GM06990 (cell line): Measurements from ENCODE around the gene DCAF15.

Source experiments
- DNase-seq: peaks from one replicate; pipeline ENCODE4 v3.0.0-alpha.2; 2011; ENCODE audit not compliant: insufficient read length; ENCODE audit errors: extremely low read depth
- H3K27me3 ChIP-seq: replicated peaks from 2 replicates; pipeline ENCODE4 v1.6.0; 2011; ENCODE audit warnings: low read length; ENCODE audit not compliant: control insufficient read depth, insufficient read depth
- H3K36me3 ChIP-seq: 2 replicates; pipeline ENCODE4 v1.5.1; 2011; ENCODE audit warnings: low read length; ENCODE audit not compliant: control insufficient read depth, insufficient read depth
- H3K4me3 ChIP-seq: replicated peaks from 2 replicates; pipeline ENCODE4 v1.5.1; 2011; ENCODE audit warnings: low read depth, mild to moderate bottlenecking, control low read depth, low read length
- CTCF ChIP-seq: IDR thresholded peaks from 2 replicates; pipeline ENCODE4 v1.5.1; 2011; ENCODE audit warnings: low read length, control low read depth, mild to moderate bottlenecking, inconsistent platforms; ENCODE audit not compliant: insufficient read depth, poor library complexity, severe bottlenecking

Gene DCAF15

GRCh38 chr19:13926715-13927114, 25.6 kb upstream of the DCAF15 start:
- Histone ChIP-seq H3K4me3 (no peak overlapping the region), H3K36me3 (peaks cover 17% of the 10 kb centered on the region), H3K27me3 (no peaks in the 10 kb centered on the region)
- no peak for DNase-seq
- no peak for TF ChIP-seq CTCF

- Histone ChIP-seq H3K36me3 (peaks cover 11% of the 10 kb centered on the region), H3K4me3 (no peak overlapping the region), H3K27me3 (no peaks in the 10 kb centered on the region)
- no peak for TF ChIP-seq CTCF
- no peak for DNase-seq
These were observed 23.0 kb upstream of the DCAF15 start for GRCh38 chr19:13929340-13929739.

GRCh38 chr19:13929956-13930355, 22.4 kb upstream of the DCAF15 start:
- H3K36me3 ChIP-seq = peaks cover 9% of the 10 kb centered on the region
- no peaks in the 10 kb centered on the region; the same call in 1 of the 2 replicates for H3K27me3 ChIP-seq
- no peak overlapping the region for H3K4me3 ChIP-seq
- no peak for TF ChIP-seq CTCF
- DNase-seq = no peak

GRCh38 chr19:13930402-13930801, 21.9 kb upstream of the DCAF15 start:
- Histone ChIP-seq H3K36me3 (peaks cover 9% of the 10 kb centered on the region), H3K27me3 (no peaks in the 10 kb centered on the region; the same call in 1 of the 2 replicates), H3K4me3 (no peak overlapping the region)
- no peak for TF ChIP-seq CTCF
- no peak for DNase-seq

GRCh38 chr19:13931391-13932148, 20.7 kb upstream of the DCAF15 start:
- H3K36me3 ChIP-seq = peaks cover 8% of the 10 kb centered on the region
- no peak for DNase-seq
- no peaks in the 10 kb centered on the region; the same call in 1 of the 2 replicates for H3K27me3 ChIP-seq
- no peak for TF ChIP-seq CTCF
- H3K4me3 ChIP-seq = no peak overlapping the region
